Activated CD4-positive, alpha-beta T cell treated with anti-CD3 and anti-CD28 coated beads, Interleukin-2, amount 50 U/mL, for 24 hours (primary cell): ENCODE data around the gene GRHL3.
"Not testable (repeated sequence)": the region's sequence is repeated elsewhere in the genome, so short reads cannot be mapped to it uniquely, and the experiment has no call there.

Source experiments
- DNase-seq, 2 donors: peaks; one replicate each; pipeline ENCODE4 v3.0.0-alpha.2; 2020; ENCODE audit warnings: low read depth in 1 of 2, low spot score in 1 of 2

Gene GRHL3

GRCh38 chr1:24319312-24319863 lies at the start of gene GRHL3:
Gene GRHL3 (plus strand): TSS chr1:24319357. CDS start chr1:24319552, 195 bp downstream.
- DNase-seq: no peak

- DNase-seq: not testable (repeated sequence)
Measured at GRCh38 chr1:24274203-24275103, 44.7 kb upstream of the GRHL3 start.

- no peak for DNase-seq
Measured at GRCh38 chr1:24275104-24275410, 44.1 kb upstream of the GRHL3 start.

GRCh38 chr1:24275510-24275909 lies 43.6 kb upstream of the GRHL3 start:
- DNase-seq: no peak

GRCh38 chr1:24276791-24277190 lies 42.4 kb upstream of the GRHL3 start:
- DNase-seq: no peak

- no peak for DNase-seq
Measured at GRCh38 chr1:24277420-24278169, 41.6 kb upstream of the GRHL3 start.

- DNase-seq: no peak
Measured at GRCh38 chr1:24278726-24279125, 40.4 kb upstream of the GRHL3 start.

GRCh38 chr1:24279590-24280232 lies 39.4 kb upstream of the GRHL3 start:
- no peak for DNase-seq

GRCh38 chr1:24281591-24281990 lies 37.6 kb upstream of the GRHL3 start:
- DNase-seq: no peak

- DNase-seq: no peak
Measured at GRCh38 chr1:24282491-24282890, 36.7 kb upstream of the GRHL3 start.

GRCh38 chr1:24283326-24284155 lies 35.6 kb upstream of the GRHL3 start:
- DNase-seq: no peak

GRCh38 chr1:24284156-24284471 lies 35.0 kb upstream of the GRHL3 start:
- no peak for DNase-seq

- no peak for DNase-seq
Measured at GRCh38 chr1:24285231-24285630, 33.9 kb upstream of the GRHL3 start.

- no peak for DNase-seq
Measured at GRCh38 chr1:24286246-24287010, 32.7 kb upstream of the GRHL3 start.

GRCh38 chr1:24287779-24288178 lies 31.4 kb upstream of the GRHL3 start:
- not testable (repeated sequence) for DNase-seq

GRCh38 chr1:24288479-24288878 lies 30.7 kb upstream of the GRHL3 start:
- DNase-seq: no peak

GRCh38 chr1:24289937-24290595 lies 29.1 kb upstream of the GRHL3 start:
- no peak for DNase-seq

- DNase-seq: no peak
Measured at GRCh38 chr1:24290933-24291487, 28.1 kb upstream of the GRHL3 start.

- DNase-seq: no peak
Measured at GRCh38 chr1:24292103-24292502, 27.1 kb upstream of the GRHL3 start.
